Measurements from ENCODE around the gene SFTPA1.

- TF ChIP-seq, protein P1, sequence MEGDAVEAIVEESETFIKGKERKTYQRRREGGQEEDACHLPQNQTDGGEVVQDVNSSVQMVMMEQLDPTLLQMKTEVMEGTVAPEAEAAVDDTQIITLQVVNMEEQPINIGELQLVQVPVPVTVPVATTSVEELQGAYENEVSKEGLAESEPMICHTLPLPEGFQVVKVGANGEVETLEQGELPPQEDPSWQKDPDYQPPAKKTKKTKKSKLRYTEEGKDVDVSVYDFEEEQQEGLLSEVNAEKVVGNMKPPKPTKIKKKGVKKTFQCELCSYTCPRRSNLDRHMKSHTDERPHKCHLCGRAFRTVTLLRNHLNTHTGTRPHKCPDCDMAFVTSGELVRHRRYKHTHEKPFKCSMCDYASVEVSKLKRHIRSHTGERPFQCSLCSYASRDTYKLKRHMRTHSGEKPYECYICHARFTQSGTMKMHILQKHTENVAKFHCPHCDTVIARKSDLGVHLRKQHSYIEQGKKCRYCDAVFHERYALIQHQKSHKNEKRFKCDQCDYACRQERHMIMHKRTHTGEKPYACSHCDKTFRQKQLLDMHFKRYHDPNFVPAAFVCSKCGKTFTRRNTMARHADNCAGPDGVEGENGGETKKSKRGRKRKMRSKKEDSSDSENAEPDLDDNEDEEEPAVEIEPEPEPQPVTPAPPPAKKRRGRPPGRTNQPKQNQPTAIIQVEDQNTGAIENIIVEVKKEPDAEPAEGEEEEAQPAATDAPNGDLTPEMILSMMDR (IDR thresholded peaks at IDR 0.05; ENCODE audit: borderline replicate concordance, extremely low read depth, low read length, poor library complexity, severe bottlenecking): no peak
- TF ChIP-seq EZH2 (IDR thresholded peaks at IDR 0.05; ENCODE audit: borderline replicate concordance, low read depth, low read length, severe bottlenecking): no peak
Measured at GRCh38 chr10:79602953-79603352, 7.8 kb upstream of the SFTPA1 start.

All from DND-41 (cell line).